Measurements from ENCODE around the gene ADH4. TPM values are rescaled to one million over a fixed set of nuclear protein-coding genes. Genes with fewer than 3 reads are reported as not detected.

Gene ADH4
- total RNA-seq, 1 experiment from 2014 or later = not detected

DNA sequence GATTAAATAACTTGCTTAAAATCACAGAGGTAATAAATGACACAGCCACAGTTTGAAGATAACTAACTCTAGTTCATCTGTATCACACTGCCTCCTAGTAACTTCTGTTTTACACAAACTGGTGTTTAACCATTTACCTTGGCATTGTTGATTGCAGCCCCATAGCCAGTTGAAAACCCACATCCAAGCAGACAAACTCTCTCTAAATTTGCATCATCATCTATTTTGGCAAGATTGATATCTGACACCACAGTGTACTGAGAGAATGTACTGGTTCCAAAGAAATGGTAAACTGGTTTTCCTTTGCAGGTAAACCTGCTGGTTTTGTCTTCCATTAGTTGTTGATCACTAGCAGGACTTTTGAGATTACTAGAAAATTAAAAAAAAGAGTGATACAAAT, 7.8 kb downstream of the ADH4 start:
- TF ChIP-seq, protein P1, sequence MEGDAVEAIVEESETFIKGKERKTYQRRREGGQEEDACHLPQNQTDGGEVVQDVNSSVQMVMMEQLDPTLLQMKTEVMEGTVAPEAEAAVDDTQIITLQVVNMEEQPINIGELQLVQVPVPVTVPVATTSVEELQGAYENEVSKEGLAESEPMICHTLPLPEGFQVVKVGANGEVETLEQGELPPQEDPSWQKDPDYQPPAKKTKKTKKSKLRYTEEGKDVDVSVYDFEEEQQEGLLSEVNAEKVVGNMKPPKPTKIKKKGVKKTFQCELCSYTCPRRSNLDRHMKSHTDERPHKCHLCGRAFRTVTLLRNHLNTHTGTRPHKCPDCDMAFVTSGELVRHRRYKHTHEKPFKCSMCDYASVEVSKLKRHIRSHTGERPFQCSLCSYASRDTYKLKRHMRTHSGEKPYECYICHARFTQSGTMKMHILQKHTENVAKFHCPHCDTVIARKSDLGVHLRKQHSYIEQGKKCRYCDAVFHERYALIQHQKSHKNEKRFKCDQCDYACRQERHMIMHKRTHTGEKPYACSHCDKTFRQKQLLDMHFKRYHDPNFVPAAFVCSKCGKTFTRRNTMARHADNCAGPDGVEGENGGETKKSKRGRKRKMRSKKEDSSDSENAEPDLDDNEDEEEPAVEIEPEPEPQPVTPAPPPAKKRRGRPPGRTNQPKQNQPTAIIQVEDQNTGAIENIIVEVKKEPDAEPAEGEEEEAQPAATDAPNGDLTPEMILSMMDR (IDR thresholded peaks at IDR 0.05; ENCODE audit: unreplicated experiment) = no peak
- Mint-ChIP-seq H3K36me3 (ENCODE audit: insufficient read depth, unreplicated experiment) (no peaks in the 10 kb centered on the region), H3K9me3 (ENCODE audit: low read depth, unreplicated experiment) (no peaks in the 10 kb centered on the region), H3K4me1 (ENCODE audit: low read depth, unreplicated experiment) (no peaks in the 10 kb centered on the region), H3K27ac (ENCODE audit: unreplicated experiment) (no peak overlapping the region), H3K27me3 (ENCODE audit: unreplicated experiment) (no peaks in the 10 kb centered on the region), H3K4me3 (ENCODE audit: low read depth, unreplicated experiment) (no peak overlapping the region)
- CTCF ChIA-PET = no interaction called here
- no TSS peak for BruUV-seq (replicated peaks)
- no peak for DNase-seq
- intact Hi-C loops (cut with micrococcal nuclease; ENCODE audit: unreplicated experiment) = loop anchor here (2.0 kb wide), 1 partner anchor 60 kb away; no protein-coding TSS in a partner anchor

DNA sequence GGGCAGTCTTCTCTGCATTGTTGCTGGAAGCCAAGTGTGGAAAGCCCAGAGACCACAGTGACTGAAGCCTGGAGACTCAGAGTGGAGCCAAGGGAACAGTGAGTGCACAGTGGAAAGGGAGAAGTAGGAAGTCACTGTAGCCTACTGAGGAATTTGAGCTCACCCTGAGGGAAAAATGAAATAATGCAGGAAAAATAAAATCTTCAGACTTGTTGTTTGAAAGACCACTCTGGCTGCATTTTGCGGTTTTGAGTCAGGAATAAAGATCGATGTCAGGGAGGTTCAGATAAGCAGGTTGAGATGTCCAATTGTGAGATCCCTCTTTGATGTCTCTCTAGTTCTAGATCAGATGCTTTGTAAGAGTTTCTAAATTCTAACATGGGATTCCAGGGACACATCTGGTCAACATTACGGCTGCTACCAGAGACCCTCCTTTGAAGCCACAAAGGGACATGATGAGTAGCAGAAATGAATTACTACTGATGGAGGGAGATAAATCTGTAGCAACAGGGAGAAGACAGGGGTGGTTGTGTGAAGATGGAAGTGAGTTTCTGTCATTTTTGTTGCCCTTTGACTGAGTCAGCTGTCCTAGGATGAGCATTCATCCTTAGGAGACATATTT, 8.4 kb downstream of the ADH4 start:
- CTCF ChIA-PET = no interaction called here
- TF ChIP-seq, protein P1 (IDR thresholded peaks at IDR 0.05; ENCODE audit: unreplicated experiment) = no peak
- H3K4me1 Mint-ChIP-seq (ENCODE audit: low read depth, unreplicated experiment) = no peaks in the 10 kb centered on the region
- no peak for DNase-seq
- no peaks in the 10 kb centered on the region for H3K36me3 Mint-ChIP-seq (ENCODE audit: insufficient read depth, unreplicated experiment)
- no TSS peak for BruUV-seq (replicated peaks)
- H3K27me3 Mint-ChIP-seq (ENCODE audit: unreplicated experiment) = no peaks in the 10 kb centered on the region
- H3K27ac Mint-ChIP-seq (ENCODE audit: unreplicated experiment) = no peak overlapping the region
- no peaks in the 10 kb centered on the region for H3K9me3 Mint-ChIP-seq (ENCODE audit: low read depth, unreplicated experiment)
- intact Hi-C loops (cut with micrococcal nuclease; ENCODE audit: unreplicated experiment) = loop anchor here (2.0 kb wide), 1 partner anchor 61 kb away; no protein-coding TSS in a partner anchor
- no peak overlapping the region for H3K4me3 Mint-ChIP-seq (ENCODE audit: low read depth, unreplicated experiment)

- BruUV-seq (replicated peaks) = no TSS peak
- CTCF ChIA-PET = no interaction called here
- DNase-seq = no peak
Measured at GRCh38 chr4:99134586-99134985, 9.5 kb downstream of the ADH4 start.

DNA sequence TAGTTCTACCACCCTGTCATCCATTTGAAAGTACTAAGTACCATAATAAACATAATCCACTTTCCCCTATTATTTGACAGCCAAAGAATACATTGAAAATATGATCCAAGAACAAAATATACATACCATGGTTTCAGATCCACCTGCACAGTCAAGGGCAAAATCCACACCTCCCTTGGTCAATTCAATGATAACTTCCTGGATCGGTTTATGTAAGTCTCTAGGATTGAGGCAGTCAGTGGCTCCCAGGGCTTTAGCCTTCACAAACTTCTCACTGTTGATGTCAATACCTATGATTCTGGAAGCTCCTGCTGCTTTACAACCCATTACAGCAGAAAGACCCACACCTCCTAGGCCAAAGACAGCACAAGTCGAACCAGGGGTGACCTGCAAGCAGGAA, 12.7 kb downstream of the ADH4 start:
- Mint-ChIP-seq H3K9me3 (ENCODE audit: low read depth, unreplicated experiment) (no peaks in the 10 kb centered on the region), H3K4me1 (ENCODE audit: low read depth, unreplicated experiment) (no peaks in the 10 kb centered on the region), H3K27ac (ENCODE audit: unreplicated experiment) (no peak overlapping the region), H3K36me3 (ENCODE audit: insufficient read depth, unreplicated experiment) (no peaks in the 10 kb centered on the region), H3K27me3 (ENCODE audit: unreplicated experiment) (no peaks in the 10 kb centered on the region), H3K4me3 (ENCODE audit: low read depth, unreplicated experiment) (no peak overlapping the region)
- BruUV-seq (replicated peaks) = no TSS peak
- TF ChIP-seq, protein P1 (IDR thresholded peaks at IDR 0.05; ENCODE audit: unreplicated experiment) = no peak
- CTCF ChIA-PET = no interaction called here
- intact Hi-C loops (cut with micrococcal nuclease; ENCODE audit: unreplicated experiment) = no loop called here
- DNase-seq = no peak

More at GRCh38 chr4:99134586-99134985, 9.5 kb downstream of the ADH4 start:
- no peaks in the 10 kb centered on the region for H3K27me3 Mint-ChIP-seq (ENCODE audit: unreplicated experiment)
- H3K36me3 Mint-ChIP-seq (ENCODE audit: insufficient read depth, unreplicated experiment) = no peaks in the 10 kb centered on the region
- H3K9me3 Mint-ChIP-seq (ENCODE audit: low read depth, unreplicated experiment) = no peaks in the 10 kb centered on the region
- no peak overlapping the region for H3K27ac Mint-ChIP-seq (ENCODE audit: unreplicated experiment)
- TF ChIP-seq, protein P1 (IDR thresholded peaks at IDR 0.05; ENCODE audit: unreplicated experiment) = no peak
- no peak overlapping the region for H3K4me3 Mint-ChIP-seq (ENCODE audit: low read depth, unreplicated experiment)
- intact Hi-C loops (cut with micrococcal nuclease; ENCODE audit: unreplicated experiment) = no loop called here
- H3K4me1 Mint-ChIP-seq (ENCODE audit: low read depth, unreplicated experiment) = no peaks in the 10 kb centered on the region

Measured in Calu3 (cell line).